ENCODE results near the gene FADS2.
A peak's percentile ranks its signal among the peaks of the same experiment; 100 is the strongest.

Gene FADS2

DNA sequence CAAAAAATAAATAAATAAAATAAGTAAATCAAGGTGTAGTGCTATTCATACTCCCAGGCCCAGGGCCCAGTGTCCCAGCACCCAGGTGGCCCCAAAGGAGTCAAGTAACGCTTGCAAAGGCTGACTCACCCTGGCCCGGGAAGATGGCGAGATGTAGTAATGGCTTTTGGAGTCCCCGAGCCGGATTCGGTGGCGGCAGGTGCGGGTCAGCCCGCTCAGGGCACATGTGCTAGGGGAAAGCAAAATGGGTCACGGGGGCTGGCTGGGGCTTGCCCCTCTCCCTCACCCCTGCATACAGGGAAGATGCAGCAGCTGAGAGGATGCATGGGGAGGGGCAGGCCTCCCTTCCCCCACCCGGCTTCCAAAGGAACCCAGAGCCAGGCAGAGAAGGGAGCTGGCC lies 74.2 kb downstream of the FADS2 start:
- no peak overlapping the region for H3K4me3 ChIP-seq (ENCODE audit: low read depth, low read length)

DNA sequence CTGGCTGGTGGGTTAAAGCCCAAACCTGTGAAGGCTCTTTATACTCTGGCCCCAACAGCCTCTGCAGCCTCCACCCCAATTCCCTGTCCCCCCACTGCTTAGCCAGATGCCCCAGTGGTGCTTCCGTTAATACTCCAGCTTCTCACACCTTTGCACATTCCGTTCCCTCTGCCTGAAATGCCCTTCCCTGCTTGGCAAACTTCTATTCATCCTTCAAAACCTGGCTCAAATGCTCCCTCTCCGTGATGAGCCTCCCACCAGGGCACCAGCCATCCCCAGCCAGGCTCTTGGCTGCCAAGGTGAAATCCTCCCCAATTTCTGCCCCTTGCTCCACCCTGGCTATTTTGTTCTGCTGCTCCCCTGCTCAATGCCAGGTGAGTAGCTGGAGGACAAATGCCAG lies 75.7 kb downstream of the FADS2 start:
- no peak overlapping the region for H3K4me3 ChIP-seq (ENCODE audit: low read depth, low read length)

DNA sequence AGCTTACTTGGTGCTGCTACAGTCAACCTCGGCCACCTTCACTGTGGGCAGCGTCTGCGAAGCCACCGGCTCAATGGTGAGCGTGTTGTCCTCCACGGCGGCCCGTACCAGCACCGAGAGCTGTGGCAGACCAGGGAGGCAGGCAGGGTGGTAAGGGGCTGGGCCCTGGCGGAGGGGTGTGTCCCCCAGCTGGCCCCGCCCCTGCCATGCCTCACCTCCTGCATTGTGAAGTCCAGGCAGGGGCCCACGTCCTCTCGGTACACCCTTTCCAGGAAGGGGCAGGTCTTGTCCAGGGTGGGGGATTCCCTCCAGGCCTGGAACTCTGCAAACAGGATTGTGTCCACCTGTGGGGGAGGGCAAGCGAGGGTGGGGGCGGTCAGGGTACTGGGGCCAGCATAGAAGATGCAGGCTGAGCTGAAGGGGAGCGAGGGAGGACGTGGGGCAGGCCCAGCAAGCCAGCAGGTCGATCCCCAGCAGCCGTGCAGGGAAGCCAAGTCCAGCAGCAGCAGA lies 76.5 kb downstream of the FADS2 start:
- H3K4me3 ChIP-seq (ENCODE audit: low read depth, low read length): no peak overlapping the region

DNA sequence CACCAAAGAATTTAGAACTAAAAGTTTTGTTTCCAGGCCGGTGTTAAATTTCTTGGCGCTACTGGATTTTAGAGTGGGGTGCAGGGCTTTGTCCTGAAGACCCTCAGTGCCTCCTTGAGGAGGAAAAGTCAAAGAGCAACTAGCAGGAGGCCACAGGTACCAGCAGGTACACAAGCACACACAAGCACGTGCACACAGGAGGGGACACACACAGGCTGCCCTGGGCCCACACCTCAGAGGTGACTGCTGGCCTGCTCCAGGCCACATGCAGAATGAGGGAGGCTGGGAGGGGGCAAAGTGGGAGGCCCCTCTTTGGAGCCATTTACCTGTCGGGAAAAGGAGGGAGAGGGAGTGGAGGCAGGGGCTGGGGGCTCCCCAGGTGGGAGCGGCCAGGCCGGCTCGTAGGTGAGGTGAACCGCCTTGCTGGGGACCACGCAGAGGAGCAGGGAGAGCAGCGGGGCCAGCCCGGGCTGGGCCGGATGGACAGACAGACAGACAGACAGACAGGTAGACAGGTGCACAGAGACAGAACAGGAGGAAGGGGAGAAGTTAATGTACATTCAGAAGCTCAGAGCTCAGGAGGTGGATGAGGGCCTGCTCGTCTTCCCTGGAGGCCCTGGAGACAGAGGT lies 77.1 kb downstream of the FADS2 start:
- no peak overlapping the region for H3K4me3 ChIP-seq (ENCODE audit: low read depth, low read length)

DNA sequence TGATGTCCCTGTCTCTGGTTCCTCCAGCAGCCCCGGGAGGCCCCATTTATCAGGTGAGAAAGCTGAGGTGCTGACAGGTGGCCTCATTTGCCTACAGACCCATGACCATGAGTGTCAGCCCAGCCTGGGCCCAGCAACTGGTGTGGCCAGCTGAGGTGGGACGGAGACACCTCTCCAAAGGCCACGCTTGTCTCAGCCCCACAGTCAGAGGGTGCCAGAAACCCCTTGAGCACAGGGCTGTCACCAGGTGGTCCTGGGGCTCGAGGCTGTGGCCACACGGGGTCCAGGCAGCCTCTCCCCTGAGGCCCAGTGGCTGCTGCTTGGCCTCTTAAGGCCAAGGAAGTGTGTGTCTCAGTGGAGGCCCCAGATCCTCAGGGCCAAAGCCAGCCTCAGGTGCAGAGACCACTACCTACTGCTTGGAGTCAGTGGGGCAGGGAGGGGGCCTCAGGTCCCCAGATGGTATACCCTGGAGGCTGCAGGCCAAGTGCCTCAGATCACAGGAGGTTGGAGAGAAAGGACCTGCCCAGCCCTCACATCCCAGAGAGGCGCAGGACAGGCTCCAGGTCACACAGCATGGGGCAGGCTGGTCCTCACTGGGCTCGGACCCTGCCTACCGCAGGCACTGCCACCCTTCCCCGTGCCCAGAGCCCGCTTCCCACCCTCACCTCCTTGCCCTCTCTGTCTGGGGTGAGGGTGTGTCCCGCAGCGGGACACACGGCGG lies 77.9 kb downstream of the FADS2 start:
- no peak overlapping the region for H3K4me3 ChIP-seq (ENCODE audit: low read depth, low read length)

- no peak overlapping the region for H3K4me3 ChIP-seq (ENCODE audit: low read depth, low read length)
These were observed 78.4 kb downstream of the FADS2 start for GRCh38 chr11:61906522-61906909.

- H3K4me3 ChIP-seq (ENCODE audit: low read depth, low read length): no peak overlapping the region
These were observed 79.2 kb downstream of the FADS2 start for GRCh38 chr11:61907282-61907681.

DNA sequence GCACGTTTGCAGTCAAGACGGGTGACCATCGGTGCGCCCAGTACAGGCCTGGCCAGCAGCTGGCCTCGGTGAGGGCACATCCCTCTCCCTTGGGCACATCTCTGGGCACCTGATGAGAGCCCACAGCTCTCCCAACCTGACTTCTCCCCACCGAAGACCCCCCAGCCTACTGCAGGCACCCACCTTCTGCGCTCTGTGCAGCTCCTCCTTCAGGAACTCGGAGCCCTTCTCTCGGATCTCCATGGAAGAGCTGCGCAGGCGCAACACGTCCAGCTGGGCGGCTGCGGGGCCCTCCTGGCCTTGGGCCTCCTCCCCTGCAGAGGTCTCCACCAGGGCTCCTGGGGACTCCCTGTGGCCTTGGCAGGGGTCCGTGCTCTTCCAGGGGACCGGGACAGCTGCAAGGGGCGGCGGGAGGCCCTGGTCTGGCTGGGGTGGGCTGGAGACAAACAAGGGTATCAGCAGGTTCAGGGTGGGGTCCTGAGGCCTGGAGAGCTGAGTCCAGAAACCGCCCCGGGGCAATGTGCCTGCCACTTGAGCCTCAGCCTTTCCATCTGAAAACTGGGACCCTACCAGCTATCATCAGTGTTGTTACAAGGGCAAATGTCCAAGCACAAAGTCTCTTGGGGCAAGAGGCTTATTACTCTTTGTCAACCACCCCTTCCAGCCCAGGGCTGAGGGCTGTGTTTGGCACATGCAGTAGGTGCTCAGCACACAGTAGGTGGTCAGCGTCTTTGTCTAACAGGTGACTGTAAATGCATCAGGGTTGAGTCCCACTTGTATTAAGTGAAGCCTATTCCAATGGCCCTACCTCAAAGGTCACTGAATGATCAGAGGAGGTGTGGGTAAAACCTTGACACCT lies 80.0 kb downstream of the FADS2 start:
- no peak overlapping the region for H3K4me3 ChIP-seq (ENCODE audit: low read depth, low read length)

GRCh38 chr11:61908730-61909316 lies 80.7 kb downstream of the FADS2 start:
- no peak overlapping the region for H3K4me3 ChIP-seq (ENCODE audit: low read depth, low read length)

- H3K4me3 ChIP-seq (ENCODE audit: low read depth, low read length): no peak overlapping the region
These were observed 82.4 kb downstream of the FADS2 start for GRCh38 chr11:61910187-61911127.

- no peak overlapping the region for H3K4me3 ChIP-seq (ENCODE audit: low read depth, low read length)
These were observed 83.1 kb downstream of the FADS2 start for GRCh38 chr11:61911128-61911700.

GRCh38 chr11:61911701-61912529 lies 83.8 kb downstream of the FADS2 start:
- no peak overlapping the region for H3K4me3 ChIP-seq (ENCODE audit: low read depth, low read length)

GRCh38 chr11:61912530-61912898 lies 84.4 kb downstream of the FADS2 start:
- H3K4me3 ChIP-seq (ENCODE audit: low read depth, low read length): no peak overlapping the region

- H3K4me3 ChIP-seq (ENCODE audit: low read depth, low read length): no peak overlapping the region
These were observed 85.0 kb downstream of the FADS2 start for GRCh38 chr11:61912991-61913698.

DNA sequence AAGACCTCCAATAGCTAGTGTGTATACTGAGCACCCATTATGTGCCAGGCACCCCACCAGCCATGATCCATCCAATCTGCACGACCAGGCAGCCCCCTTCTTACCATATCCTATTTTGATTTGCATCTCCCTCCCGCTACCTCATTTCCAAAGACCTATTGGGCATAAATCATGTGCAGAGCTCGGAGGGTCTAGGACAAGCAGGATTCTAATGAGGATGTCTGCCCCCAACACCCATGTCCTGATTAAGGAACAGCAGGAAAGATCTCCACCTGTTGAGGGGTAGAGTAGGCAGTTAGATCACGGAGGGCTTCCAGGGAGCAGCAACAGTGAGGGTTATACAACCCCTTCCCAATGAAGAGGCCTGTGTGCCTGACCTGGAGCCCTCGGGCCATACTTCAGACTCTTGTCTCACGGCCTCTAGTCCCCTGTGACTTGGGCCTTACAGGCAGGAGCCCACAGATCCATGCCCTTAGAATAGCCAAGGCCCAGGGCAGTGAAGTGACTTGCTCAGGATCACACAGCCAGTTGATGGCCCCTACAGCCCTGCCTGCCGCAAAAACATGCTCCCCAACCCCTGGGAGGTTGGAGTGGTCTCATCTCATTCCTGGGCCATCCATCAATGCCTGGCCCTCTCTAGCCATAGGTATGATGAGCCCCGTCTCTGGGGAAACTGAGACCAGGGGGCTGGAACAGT lies 85.7 kb downstream of the FADS2 start:
- H3K4me3 ChIP-seq (ENCODE audit: low read depth, low read length): no peak overlapping the region

GRCh38 chr11:61914471-61915171 lies 86.5 kb downstream of the FADS2 start:
- H3K4me3 ChIP-seq (ENCODE audit: low read depth, low read length): no peak overlapping the region

GRCh38 chr11:61916737-61917333 lies 88.7 kb downstream of the FADS2 start:
- peak overlapping the region; percentile 47 for H3K4me3 ChIP-seq (ENCODE audit: low read depth, low read length)

Measured in iPS-11a (cell line).